ENCODE data around the gene GPD2. TPM values are rescaled to one million over a fixed set of nuclear protein-coding genes. Genes with fewer than 3 reads are reported as not detected.

Gene GPD2
- total RNA-seq, 4 donors from 2014 or later, result 38.7 to 62.9 (median 40.7) TPM

- no peak for TF ChIP-seq CTCF (IDR thresholded peaks at IDR 0.05)
- ATAC-seq (ENCODE audit: low FRiP score), result no peak
- no peak for DNase-seq (ENCODE audit: low spot score)
Measured at GRCh38 chr2:156473445-156473844, 37.3 kb downstream of the GPD2 start.

GRCh38 chr2:156474401-156474800, 38.2 kb downstream of the GPD2 start:
- DNase-seq (ENCODE audit: low spot score) (no peak), ATAC-seq (ENCODE audit: low FRiP score) (no peak)
- no peak for TF ChIP-seq CTCF (IDR thresholded peaks at IDR 0.05)

- DNase-seq (ENCODE audit: low spot score) (no peak), ATAC-seq (ENCODE audit: low FRiP score) (no peak)
- TF ChIP-seq CTCF (IDR thresholded peaks at IDR 0.05), result no peak
Measured at GRCh38 chr2:156476021-156476849, 40.1 kb downstream of the GPD2 start.

- ATAC-seq (ENCODE audit: low FRiP score) (no peak), DNase-seq (ENCODE audit: low spot score) (no peak)
- TF ChIP-seq CTCF (IDR thresholded peaks at IDR 0.05), result no peak
Measured at GRCh38 chr2:156476850-156477206, 40.6 kb downstream of the GPD2 start.

GRCh38 chr2:156480376-156480775, 44.2 kb downstream of the GPD2 start:
- no peak for TF ChIP-seq CTCF (IDR thresholded peaks at IDR 0.05)

GRCh38 chr2:156481312-156481711, 45.1 kb downstream of the GPD2 start:
- TF ChIP-seq CTCF (IDR thresholded peaks at IDR 0.05), result no peak
- DNase-seq (ENCODE audit: low spot score), result no peak
- ATAC-seq (ENCODE audit: low FRiP score), result no peak

More at GRCh38 chr2:156480376-156480775, 44.2 kb downstream of the GPD2 start:
- no peak for ATAC-seq (ENCODE audit: low FRiP score)
- no peak for DNase-seq (ENCODE audit: low spot score)

- no peak for ATAC-seq (ENCODE audit: low FRiP score)
- no peak for TF ChIP-seq CTCF (IDR thresholded peaks at IDR 0.05)
Measured at GRCh38 chr2:156483741-156484173, 47.6 kb downstream of the GPD2 start.

More at GRCh38 chr2:156483741-156484173, 47.6 kb downstream of the GPD2 start:
- DNase-seq (ENCODE audit: low spot score), result no peak

Data from omental fat pad (tissue), 4 donors.